ENCODE results near the gene LIPE.

LIPE gene

GRCh38 chr19:42378225-42379215, 48.7 kb downstream of the LIPE start:
- no peak for FAIRE-seq

GRCh38 chr19:42376177-42376555, 51.0 kb downstream of the LIPE start:
- no peak for FAIRE-seq

- FAIRE-seq: no peak
These were observed 51.6 kb downstream of the LIPE start for GRCh38 chr19:42375415-42376176.

DNA sequence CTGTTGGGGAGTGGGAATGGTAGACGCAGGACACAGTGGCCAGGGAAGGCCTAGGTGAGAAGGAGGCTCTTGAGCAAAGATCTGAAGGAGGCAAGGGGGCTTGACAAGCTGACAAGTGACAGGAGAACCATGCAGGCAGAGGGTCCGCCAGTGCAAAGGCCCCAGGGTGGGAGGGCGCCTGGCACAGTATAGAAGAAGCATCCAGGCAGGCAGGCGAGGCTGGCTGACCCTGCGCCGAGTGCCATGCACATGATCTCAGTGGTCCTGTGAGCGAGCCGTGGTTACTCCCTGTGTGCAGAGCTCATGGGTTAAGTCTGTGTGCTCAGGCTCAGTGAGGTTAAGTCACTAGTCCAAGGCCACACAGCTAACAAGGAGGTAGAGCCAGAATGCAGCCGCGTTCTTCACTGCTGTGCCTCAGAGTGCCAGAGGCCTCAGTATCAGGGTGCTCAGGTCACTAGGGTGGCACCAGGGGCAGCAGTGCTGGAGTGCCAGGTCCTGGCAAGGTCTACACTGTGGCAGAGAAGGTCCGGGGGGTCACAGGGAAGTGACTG, 52.3 kb downstream of the LIPE start:
- no peak for FAIRE-seq

DNA sequence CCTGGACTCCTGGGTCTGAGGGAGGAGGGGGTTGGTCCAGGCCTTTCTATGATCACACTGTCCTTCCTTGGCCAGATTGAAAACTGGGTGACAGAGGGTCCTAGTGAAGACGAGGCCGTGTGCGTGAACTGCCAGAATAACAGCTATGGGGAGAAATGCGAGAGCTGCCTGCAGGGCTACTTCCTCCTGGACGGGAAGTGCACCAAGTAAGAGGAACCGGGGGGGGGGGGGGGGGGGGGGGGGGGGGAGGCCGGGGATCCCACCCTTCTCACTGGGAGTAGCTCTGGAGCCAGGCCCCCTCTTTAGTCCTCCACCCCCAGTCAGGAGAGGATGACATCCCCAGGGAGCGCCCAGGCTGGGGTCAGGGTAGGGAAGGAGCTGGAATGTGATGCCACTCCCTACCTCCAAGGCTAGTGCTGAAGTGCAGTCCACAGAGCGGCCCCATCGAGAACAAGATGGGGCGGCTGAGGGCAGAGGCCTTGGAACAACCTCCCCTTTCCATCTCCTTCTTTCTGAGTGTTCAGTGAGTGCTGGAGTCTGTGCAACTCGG, 56.5 kb downstream of the LIPE start:
- no peak for FAIRE-seq

DNA sequence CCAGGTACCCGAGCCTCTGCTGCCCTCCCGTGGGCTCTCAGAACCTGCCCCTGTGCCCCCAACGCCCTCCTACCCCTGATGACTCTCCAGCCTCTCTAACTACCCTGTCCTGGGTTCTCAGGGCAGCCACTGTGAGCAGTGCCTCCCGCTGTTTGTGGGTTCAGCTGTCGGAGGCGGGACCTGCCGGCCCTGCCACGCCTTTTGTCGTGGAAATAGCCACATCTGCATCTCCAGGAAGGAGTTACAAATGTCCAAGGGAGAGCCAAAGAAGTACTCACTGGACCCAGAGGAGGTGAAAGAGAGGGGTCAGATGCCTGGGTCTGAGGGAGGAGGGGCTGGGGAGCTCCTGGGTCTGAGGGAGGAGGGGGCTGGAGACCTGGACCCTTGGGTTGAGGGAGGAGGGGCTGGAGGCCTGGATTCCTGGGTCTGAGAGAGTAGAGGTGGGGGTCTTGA, 57.1 kb downstream of the LIPE start:
- no peak for FAIRE-seq

GRCh38 chr19:42369433-42370067, 57.6 kb downstream of the LIPE start:
- FAIRE-seq: no peak

GRCh38 chr19:42368765-42369164, 58.4 kb downstream of the LIPE start:
- no peak for FAIRE-seq

DNA sequence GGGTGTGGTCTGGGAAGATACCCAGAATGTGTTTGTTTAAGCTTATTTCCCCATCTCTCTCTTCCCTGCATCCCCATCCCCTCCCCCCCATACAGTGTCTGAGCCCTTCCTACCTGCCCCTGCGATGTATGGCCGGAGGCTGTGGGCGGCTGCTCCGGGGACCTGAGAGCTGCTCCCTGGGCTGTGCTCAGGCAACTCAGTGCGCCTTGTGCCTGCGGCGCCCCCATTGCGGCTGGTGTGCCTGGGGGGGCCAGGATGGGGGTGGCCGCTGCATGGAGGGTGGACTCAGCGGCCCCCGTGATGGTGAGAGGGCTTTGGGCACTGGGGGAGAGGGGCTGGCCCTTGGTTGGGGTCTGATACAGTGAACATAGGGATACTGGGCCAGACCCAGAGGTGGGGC, 58.8 kb downstream of the LIPE start:
- no peak for FAIRE-seq

DNA sequence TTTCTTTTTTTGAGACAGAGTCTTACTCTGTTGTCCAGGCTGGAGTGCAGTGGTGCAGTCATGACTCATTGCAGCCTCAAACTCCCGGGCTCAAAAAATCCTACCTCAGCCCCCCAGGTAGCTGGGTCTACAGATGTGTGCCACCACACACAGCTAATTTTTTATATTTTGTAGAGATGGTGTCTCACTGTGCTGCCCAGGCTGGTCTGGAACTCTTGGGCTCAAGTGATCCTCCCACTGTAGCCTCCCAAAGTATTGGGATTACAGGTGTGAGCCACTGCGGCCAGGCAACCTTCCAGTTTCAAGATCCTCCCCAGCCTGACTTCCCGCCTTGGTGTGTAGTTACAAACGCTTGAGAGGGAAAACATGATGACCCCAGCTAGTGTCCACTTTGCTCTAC, 59.3 kb downstream of the LIPE start:
- FAIRE-seq: no peak

GRCh38 chr19:42366673-42367072, 60.5 kb downstream of the LIPE start:
- no peak for FAIRE-seq

DNA sequence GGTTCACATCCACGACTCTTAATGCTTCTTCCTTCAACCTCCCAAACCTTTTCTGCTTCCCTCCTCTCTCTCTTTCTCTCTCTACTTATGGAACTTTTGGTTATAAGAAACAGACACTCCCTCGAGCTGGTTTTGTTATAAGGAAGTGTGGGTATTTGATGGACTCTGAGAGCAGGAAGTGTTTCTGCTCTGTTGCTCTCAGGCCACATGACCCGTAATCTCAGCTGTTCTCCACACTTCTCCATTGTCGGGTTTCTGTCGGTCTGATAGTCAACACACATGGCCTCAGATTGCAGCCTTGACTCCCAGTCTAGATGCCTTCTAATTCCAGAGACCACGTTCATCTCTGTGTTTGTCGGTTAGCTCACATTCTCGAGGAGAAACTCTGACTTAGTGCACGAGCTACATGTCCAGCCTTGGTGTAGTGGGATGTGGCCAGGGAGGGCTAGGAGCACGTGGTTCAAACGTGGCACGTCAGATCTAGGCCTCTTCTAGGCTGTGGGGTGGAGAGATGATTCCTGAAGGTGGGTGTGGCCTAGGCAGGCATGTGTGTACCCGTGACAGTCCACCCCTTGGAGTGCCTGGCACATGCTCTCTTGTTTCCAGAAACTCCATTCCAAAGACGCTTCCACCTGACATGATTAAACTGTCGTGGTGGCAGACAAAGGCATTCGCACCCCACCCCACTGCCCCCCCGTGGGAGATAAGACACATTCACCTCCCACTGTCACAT, 63.4 kb downstream of the LIPE start:
- no peak for FAIRE-seq

GRCh38 chr19:42362891-42363440, 64.2 kb downstream of the LIPE start:
- no peak for FAIRE-seq

DNA sequence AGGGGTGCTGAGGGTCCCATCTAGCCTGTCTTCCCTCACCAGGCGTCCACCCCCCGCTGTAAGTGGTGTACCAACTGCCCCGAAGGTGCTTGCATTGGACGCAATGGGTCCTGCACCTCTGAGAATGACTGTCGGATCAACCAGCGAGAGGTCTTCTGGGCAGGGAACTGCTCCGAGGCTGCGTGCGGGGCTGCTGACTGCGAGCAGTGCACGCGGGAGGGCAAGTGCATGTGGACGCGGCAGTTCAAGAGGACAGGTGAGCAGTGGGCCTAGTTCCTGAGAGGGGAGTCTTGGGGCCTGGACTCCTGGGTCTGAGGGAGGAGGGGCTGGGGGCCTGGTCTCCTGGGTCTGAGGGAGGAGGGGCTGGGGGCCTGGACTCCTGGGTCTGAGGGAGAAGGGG, 64.8 kb downstream of the LIPE start:
- FAIRE-seq: no peak

DNA sequence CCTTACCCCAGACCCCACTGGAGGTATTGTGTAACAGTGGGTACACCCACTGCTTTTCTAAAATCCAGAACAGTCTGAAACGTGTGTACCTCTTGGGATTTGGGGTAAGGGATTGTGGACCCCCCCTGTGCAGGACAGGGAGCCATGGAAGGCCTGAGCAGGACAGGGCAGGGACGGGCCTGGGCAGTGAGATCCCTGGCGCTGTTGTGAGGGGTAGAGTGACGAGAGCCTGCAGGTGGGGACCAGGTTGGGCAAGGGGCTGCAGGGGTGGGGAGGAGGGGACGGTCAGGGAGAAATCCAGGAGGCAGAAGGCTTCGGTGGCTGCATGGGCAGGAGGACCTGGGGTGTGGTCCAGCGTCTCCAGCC, 65.7 kb downstream of the LIPE start:
- no peak for FAIRE-seq

DNA sequence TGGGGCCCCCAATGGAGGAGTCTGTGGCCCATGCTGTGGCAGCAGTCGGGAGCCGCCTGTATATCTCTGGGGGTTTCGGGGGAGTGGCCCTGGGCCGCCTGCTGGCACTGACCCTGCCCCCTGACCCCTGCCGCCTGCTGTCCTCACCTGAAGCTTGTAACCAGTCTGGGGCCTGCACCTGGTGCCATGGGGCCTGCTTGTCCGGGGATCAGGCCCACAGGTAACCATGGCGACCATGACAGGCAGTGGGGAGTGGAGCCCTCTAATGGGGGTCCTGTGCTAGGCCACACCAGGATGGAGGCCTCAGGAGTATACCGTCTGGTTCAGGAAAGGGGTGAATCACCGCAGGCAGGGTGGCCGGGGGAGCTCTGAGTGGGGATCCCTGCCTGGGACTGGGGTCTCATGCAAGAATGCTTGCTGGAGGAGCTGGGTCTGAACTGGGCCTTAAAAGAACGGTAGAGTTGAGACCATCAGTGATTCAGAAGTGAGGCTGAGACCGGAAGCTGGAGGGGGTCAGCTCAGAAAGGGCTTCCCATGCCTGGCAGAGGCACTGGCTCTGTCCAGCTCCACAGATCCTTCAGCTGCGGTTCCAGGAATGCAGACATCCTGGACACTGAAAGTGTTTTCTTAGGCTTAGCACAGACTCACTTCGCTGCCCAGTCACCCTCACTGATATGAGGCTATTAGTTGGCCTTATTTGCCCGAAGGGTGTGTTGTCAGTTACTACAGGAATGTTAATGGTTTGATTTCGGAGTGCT, 66.2 kb downstream of the LIPE start:
- no peak for FAIRE-seq

DNA sequence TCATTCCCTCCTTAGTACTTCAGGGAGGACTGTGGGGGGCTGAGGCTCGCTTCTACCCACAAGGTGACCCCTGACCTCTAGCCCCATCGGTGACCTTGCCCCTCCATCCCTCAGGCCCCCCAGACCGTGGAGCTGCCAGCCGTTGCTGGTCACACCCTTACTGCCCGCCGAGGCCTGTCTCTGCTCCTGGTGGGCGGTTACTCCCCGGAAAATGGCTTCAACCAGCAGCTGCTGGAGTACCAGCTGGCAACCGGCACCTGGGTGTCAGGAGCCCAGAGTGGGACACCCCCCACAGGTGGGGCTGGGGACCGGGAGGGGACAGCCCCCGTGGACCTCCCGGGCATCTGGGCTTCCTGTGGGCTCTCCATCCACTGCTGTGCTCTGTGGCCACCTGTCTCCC, 69.9 kb downstream of the LIPE start:
- no peak for FAIRE-seq

GRCh38 chr19:42356686-42357085, 70.5 kb downstream of the LIPE start:
- no peak for FAIRE-seq

DNA sequence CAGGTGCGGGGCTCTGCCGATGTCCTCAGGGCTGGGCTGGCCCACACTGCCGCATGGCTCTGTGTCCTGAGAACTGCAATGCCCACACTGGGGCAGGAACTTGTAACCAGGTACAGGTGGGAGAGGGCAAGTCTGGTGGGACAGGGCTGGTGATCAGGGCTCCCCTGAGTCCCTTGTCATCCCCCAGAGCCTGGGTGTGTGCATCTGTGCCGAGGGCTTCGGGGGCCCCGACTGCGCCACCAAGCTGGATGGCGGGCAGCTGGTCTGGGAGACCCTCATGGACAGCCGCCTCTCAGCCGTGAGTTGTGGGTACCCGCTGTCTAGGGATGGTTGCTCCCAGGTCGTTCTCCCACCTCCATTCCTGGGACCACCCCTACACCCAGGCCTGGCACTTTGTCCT, 71.3 kb downstream of the LIPE start:
- no peak for FAIRE-seq

GRCh38 chr19:42353341-42354015, 73.7 kb downstream of the LIPE start:
- FAIRE-seq: no peak
